Keratinocyte (primary cell): ENCODE measurements around the gene ACSF3.

Experiments used
- CTCF ChIP-seq, 3 experiments: IDR thresholded peaks in 1 of 3; conservative IDR thresholded peaks in 1 of 3; optimal IDR thresholded peaks in 1 of 3; 2 replicates in 2 of 3; 3 replicates in 1 of 3; pipeline versions ENCODE3 to v1.5.1; 2011; ENCODE audit warnings: low read length in 3 of 3, mild to moderate bottlenecking in 3 of 3, moderate library complexity in 2 of 3, control low read depth in 1 of 3, inconsistent platforms in 1 of 3; ENCODE audit not compliant: insufficient read depth in 2 of 3; ENCODE audit errors: extremely low read depth in 1 of 3
- EZH2 ChIP-seq: IDR thresholded peaks from one replicate; pipeline ENCODE4 v1.6.1; 2012; ENCODE audit warnings: inconsistent platforms, mild to moderate bottlenecking, low read length, moderate library complexity

GRCh38 chr16:89111263-89111662 is 17.6 kb downstream of the ACSF3 start:
- TF ChIP-seq CTCF (optimal IDR thresholded peaks at IDR 0.05 in 1 of 3, IDR thresholded peaks at IDR 0.05 in 1 of 3, conservative IDR thresholded peaks at IDR 0.05 in 1 of 3; ENCODE audit: extremely low read depth in 1 of 3, insufficient read depth in 2 of 3, low read length in 3 of 3) (no peak), EZH2 (no peak)
